Non-pigmented ciliary epithelial cell (primary cell): Measurements from ENCODE around the gene ACAD11.

Source experiments
- DNase-seq: peaks from one replicate; pipeline ENCODE4 v3.0.0-alpha.2; 2010; ENCODE audit warnings: low read depth

ACAD11 gene

DNA sequence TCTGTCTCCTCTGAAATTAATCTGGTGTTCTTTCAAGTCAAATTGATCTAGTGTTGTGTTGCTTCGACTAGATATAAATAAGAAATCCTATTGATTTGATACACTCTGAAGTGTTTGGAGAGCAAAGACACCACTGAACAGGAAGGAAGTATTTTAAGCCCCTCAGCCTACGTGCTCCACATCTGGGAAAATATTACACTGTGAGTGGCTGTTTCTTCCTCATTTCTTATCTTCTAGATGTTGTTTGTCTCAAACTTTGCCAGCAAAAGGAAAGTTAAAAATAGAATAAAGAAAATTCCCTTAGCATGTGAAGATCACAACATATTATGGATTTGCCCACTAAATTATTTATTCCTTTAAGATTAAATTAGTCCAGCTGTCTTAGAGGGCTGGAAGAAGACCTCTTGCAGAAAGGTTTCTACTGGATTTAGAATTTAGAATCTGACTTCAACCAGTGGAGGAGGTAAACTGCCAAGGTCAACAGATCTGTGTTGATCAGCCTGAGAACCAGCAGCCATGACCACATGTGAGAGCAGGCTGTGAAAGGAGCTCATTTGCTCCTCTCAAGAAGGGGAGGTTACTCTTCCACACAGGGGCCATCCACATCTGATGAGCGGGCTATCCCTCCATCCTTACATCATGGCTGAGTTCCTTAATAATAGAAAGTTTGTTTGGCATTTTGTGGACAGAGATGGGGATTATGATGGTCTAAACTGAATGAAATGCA, 108.9 kb downstream of the ACAD11 start:
- no peak for DNase-seq

DNA sequence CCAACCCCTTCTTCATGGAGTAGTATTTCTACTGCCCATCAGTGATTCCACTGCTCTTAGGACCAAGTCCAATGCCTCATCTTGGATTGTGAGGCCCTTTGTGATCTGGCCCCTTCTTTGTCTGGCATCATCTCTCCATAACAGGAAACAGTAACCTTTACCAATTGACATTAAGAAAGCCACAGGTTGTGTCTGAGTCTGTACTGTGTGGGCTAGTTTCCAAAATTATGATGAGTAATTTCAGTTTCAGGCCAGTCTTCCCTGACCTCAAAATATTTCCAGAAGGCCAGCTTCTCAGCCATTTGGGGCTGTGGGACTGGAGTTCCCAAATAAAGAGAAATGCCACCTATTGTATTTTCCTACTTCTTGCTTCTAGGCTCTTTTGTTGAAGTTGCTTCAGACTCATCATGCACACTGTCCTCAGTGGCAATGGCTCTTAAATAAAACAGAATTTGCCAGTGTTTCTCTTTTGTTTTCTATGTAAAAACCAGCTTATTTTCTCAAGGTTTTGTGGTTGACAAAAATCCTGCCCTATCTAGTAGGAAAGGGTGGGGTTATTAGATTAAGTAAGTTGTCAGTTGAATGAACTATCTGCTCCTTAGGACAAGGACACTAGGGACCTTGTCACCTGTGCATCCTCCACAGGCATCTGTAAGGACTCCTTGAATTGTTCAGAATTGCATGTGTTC, 109.6 kb downstream of the ACAD11 start:
- DNase-seq = peak; percentile 40

DNA sequence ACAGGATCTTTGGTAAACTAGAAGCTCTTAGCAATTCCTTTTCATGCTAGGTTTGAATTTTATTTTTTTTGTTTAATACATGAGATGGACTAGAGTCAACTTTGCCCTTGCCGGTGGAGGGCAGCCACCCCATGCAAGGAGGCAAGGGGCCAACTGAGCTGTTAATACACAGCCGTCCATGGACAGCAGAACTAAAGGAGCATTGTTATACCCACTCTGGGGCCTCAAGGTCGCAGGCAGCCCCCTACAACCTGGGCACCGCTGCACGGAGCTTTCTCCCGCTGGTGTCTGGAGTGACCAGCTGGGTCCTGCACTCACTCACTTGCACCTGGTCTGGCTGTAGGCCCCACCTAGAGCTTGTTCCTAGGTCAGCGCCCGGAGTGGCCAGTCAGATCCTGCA, 110.4 kb downstream of the ACAD11 start:
- no peak for DNase-seq

DNA sequence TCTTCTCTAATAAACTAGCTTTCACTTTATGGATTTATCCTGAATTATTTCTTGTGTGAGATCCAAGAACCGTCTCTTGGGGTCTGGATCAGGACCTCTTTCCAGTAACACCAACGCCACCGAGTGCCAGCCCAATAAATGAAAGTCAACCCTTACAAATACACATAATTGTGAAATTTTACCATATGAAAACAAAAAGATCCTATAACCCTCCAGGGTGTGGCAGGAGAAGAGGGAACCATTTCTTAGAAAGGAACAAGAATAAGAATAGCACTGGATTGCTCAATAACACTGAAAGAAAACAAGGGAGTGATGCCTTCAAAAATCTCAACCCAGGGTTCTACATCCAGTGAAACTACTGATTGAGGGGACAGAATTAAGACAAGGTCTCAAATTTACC, 114.1 kb downstream of the ACAD11 start:
- no peak for DNase-seq

DNA sequence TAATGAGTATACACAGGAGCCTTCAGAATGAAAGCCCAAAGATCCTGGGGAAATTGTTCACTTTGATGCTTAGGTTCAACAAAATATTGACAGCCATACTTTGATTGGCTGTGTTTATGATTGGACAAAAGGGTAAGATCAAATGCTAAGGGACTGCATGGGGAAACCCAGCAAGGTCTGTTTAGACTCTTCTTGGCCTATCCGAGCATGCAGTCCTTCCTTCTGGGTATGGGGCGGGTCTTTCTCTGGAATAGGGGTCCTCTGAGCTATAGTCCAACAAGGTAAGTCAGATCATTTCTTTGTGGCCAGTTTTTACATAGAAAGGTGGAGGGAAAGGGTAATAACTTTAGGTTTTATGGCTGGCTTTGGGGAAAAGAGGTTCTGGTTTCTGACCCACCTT, 115.5 kb downstream of the ACAD11 start:
- DNase-seq = no peak

DNA sequence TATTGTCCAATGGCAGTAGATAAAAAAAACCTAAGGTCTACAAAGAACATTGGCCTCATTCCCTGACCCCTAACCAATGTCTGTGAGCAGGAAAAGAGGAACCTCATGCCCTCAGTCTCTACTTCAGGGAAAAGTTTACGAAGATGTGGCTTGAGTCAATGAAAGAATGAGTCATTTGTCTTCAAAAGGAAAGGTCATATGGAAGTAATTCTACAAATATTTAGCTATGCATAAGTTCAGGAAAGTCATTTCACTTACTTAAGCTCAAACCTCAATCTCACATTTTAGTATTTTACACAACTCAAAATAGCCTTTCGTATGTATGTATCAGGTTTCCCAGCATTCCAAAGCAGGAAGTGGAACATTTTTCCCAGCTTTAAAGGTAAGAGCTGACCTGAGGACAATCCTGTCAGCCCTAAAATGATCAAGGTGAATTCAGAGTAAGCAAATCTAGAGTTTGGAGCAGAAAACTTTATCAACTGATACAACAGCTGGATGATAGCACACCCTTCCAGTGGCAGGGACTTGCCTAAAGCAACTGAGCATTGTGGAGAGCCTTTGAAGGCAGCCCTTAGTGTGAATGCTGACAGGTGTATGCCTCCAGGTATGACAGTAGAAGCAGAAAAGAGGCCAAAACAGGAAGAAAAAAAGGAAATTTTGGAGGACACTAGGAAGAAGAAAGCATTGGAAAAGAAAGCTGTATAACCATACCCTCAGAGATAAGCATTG, 116.4 kb downstream of the ACAD11 start:
- peak; percentile 91 for DNase-seq

DNA sequence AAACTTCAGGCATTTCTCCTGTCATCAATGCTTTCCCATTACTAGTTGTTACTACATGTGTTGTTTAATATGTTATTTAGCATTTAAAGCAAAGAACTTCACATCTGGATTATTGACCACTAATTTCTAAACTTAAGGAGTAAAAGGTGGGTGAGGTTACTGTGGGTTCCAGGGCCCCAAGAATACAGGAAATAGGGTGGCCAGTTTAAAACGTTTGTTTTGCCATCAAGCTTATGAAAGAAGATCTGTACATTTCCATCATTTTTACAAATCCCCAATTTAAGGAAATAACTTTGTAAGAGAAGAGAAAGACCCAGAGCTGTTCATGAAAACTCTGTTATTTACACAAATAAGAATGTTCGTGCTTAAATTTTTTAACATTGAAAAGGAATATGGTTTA, 117.0 kb downstream of the ACAD11 start:
- no peak for DNase-seq

DNA sequence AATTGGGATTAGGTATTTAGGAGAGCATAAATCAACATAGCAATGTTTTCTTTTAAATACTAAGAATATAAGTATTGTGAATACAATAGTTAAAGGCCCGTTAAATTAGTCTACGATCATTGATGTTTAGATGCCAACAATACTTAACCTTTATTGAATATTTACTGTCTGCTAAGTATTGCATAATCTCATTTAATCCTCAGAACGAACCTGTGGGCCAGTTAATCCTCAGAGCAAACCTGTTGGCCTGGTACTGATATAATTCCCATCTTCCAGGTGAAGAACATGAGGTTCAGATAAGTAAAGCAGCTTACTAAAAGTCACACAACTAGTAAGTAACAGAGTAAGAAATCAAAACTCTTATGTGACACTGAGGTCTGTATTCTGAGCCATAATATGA, 119.9 kb downstream of the ACAD11 start:
- no peak for DNase-seq

DNA sequence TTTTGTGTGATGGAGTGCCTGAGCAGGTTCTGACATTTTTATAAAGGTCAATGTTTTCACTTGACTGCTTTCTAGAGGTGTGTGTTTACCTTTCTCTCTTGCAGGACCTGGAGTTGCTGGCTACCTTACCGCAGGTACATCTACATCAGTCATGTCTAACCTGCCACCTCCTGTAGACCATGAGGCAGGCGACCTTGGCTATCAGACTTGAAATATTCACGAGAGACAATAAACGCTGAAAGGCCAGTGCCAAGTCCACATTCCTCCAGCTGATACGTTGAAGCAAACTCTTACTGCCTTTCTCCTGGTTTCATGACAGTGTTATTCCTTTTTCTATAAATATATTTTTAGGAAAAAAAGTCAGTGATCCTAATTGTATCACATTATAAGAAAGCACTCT, 121.5 kb downstream of the ACAD11 start:
- DNase-seq = no peak

DNA sequence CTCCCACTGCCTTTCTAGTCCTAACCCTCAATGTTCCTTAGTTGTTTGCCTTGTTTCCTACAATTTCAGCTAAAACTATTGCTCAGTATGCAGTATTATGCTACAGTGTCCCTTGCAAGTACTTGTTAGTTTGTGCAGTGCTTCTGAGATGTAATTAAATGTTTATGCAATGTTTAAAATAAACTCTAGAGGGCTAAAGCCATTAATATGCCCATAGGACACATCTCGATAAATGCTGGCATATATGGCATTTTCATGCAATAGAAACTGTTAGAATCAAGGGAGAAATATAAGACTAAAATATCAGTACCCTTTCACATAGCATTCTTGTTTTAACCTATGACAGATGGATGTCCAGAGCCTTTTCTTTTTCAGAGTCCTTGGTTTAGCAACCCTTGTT, 122.3 kb downstream of the ACAD11 start:
- no peak for DNase-seq

DNA sequence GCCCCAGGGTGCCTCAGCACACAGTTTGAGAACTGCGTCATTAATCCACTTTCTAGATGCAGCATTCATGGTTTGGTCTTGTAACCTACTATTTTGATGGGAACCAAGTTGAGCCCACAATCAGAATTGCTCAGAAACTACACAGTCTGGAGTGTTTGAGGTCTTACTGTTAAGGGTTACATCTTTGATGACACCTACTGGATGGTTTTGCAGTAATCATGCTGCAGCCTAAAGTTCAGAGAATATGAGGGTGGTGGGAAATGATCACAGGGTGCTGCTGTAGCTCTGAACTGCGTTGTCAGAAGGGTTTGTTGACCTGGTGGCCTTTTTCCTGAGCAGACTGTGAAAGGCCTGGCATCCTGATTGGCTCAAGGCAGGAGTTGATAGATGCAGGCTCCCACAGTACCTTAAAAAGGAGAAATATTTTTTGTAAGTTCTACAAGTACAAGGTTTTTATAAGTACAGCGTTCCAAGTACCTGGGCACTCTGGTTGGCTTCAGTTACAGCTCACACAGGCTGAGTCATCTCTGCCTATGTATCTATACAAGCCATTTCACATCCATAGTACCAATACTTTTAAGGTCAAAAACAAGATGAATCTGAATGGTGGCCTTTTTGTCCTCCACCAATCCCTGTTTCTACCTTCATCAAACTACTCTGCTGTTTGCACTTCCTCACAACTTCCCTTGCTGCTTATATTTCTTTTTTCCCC, 123.0 kb downstream of the ACAD11 start:
- DNase-seq = no peak

DNA sequence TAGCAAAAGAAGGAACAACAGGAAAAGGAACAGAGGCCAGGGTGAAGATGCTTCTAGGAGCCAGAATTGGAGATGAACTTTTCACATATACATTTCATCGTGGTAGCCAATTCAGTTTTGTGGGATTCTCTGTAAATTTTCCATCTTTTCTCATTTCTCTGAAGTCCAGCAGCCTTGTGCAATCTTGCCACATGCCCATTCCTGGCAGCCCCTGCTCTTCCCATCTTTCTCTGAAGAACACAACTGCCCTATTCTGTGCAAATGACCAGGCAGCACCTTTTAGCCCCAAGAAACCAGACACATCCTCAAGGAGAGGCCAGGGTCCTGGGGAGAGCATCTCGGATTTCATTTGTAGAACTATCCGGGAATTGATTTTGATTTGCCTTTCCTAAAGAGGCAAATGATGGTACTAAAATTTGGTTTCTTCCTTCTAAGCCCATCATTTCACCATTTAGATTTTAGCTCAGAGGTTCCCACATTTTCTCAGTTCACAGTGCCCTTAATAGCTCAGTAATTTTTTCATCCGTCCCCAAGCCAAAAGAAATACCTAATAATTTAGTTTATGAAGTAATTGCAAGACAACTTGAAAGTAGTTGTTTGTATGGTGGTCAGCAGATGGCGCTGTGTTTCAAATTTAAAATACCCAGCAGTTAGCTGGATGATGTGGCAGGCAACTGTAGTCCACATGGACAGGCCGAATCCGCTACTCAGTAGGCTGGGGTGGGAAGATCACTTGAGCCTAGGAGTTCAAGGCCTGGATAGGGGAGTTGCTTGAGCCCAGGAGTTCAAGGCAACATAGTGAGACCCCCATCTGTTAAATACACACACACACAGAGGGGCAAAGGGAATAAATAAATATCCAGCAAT, 123.8 kb downstream of the ACAD11 start:
- DNase-seq = peak; percentile 77

DNA sequence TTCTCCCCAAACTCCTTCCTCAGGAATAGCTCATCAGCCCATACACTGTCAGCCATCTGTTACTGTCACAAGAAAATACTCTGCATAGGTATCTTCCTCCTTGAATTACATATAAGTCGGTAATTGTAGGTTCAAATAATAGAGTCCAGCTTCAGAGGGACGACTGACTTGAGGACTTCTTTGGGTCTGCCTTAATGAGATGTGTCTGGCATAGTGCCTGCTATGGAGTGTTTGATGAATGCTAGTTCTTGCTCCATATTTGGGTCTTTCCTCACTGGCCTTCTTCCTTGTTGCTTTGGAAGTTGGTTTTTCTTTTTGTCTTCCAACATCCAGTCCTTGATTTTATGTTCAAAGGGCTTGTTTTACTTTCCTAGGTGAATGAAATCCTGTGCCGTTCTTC, 129.0 kb downstream of the ACAD11 start:
- no peak for DNase-seq

DNA sequence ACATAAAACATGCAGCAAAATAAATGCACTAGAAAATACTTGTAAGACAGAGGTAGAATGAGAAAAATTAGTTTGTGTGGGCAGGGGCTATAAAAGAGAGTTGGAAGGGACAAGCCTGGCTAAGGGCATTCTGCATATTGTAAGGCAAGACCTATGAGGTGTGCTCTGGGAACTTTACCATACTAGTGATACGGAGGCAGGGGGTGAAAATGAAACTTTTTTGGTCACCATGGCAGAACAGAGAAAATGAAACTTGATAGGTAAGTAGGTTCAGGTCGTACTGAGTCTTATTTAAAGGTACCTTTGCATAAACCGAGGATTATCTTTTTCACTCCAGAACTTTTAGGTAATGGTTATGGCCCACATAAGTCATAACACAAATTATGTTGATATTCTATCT, 137.3 kb downstream of the ACAD11 start:
- no peak for DNase-seq

DNA sequence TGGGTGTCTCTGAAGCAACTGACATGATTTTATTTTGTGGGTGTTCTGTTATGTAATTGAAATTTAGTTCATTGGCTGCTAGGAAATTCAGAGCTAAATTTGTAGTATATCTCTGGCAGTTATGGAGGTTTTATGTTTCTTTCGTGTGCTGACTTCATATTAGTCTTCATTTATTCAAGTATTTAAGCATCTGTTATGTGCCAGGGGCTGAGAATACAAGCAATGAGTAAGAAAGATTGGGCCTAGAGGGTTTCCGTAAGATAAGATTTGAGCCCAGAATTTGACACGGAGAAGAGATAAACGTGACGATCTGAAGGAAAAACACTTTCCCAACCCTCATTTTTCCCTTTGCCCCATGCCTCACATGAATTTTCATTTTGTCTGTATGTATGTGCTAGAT, 137.7 kb downstream of the ACAD11 start:
- DNase-seq = no peak

DNA sequence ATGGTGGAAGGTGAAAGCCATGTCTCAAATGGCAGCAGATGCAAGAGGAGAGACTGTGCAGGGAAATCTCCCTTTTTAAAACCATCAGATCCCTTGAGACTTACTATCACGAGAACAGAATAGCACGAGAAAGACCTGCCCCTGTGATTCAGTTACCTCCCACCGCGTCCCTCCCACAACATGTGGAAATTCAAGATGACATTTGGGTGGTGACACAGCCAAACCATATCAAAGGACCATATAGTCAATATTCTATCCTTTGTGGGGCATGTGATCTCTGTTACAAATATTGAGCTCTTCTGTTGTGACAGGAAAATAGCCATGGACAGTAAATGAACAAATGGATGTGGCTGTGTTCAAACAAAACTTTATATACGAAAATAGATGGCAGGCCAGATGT, 139.7 kb downstream of the ACAD11 start:
- DNase-seq = no peak

DNA sequence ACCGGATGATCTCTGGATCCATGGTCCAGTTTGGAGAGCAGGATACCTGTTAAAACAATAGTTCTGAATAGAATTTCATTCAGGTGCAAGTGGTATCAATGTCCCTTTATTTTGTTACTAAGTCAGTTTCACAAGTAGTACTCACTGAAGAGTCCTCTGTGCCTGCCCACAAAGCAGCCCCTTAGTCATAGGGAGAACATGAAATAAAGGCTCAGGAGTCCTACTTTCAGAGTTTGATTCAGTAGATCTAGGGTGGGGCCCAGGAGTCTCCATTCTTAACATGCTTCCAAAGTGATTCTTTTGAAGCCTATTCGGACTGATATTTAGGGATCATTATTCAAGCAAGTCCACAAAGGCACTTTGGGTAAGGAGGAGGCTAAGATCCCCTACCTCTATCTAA, 142.3 kb downstream of the ACAD11 start:
- DNase-seq = no peak

DNA sequence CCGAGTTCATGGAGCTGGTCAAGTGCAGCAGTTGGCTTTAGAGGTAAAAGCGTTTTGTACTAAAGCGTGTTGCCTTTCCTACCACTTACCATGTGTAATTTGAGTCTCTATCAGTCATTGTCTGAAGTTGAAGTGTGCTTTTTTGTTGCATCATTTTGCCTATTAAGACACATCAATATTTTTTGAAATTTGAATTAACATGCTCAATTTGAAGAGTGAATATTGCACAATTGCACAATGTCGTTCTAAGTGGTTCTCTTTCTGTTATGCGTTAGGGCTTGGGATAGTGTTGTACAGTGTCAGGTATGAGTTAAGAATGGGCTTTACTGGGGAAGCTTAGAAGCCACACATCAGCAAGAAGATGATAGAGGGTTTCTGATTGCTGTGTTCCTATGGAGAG, 146.6 kb downstream of the ACAD11 start:
- DNase-seq = no peak

DNA sequence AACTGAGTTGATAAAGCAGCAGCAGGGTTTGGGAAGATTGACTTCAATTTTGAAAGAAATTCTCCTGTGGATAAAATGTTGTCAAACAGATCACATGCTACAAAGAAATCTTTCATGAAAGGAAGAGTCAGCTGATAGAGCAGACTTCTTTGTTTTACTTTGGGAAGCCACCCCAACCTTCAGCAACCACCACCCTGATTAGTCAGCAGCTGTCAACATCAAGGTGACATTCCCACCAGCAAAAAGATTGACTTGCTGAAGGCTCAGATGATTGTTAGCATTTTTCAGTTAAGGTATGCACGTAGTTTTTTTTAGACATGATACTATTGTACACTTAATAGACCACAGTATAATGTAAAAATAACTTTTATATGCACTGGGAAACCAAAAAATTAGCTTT, 150.1 kb downstream of the ACAD11 start:
- no peak for DNase-seq

DNA sequence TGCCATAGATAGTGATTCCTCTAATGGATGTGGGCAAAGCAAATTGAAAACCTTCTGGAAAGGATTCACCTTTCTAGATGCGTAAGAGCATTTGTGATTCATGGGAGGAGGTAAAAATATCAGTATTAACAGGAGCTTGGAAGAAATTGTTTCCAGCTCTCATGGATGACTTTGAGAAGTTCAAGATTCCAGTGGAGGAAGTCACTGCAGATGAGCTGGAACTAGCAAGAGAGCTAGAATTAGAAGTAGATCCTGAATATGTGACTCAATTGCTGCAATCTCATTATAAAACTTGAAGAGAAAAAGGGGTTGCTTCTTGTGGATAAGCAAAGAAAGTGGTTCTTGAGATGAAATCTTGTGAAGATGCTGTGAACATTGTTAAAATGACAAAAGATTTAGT, 150.5 kb downstream of the ACAD11 start:
- DNase-seq = no peak
